Measurements from ENCODE around the gene IMP3. TPM values are rescaled to one million over a fixed set of nuclear protein-coding genes. Genes with fewer than 3 reads are reported as not detected.
"Not testable (repeated sequence)": the region's sequence is repeated elsewhere in the genome, so short reads cannot be mapped to it uniquely, and the experiment has no call there.

IMP3 gene
- total RNA-seq, 1 donor from 2014 or later = 106 TPM

- H3K9me3 Mint-ChIP-seq = not testable (repeated sequence)
These were observed 38.3 kb upstream of the IMP3 start for GRCh38 chr15:75678324-75678690.

GRCh38 chr15:75677465-75678323 is 37.7 kb upstream of the IMP3 start:
- no peaks in the 10 kb centered on the region for H3K9me3 Mint-ChIP-seq
- no peak overlapping the region for H3K27ac Mint-ChIP-seq
- no peaks in the 10 kb centered on the region for H3K27me3 Mint-ChIP-seq (ENCODE audit: low read depth)
- H3K36me3 Mint-ChIP-seq (ENCODE audit: low read depth) = no peaks in the 10 kb centered on the region
- no peak for DNase-seq (ENCODE audit: low spot score)
- H3K4me1 Mint-ChIP-seq (ENCODE audit: low read depth) = no peaks in the 10 kb centered on the region
- intact Hi-C loops (cut with micrococcal nuclease) = no loop called here
- H3K4me3 Mint-ChIP-seq (ENCODE audit: low read depth) = no peak overlapping the region

More at GRCh38 chr15:75678324-75678690, 38.3 kb upstream of the IMP3 start:
- H3K27ac Mint-ChIP-seq; H3K4me1 Mint-ChIP-seq (ENCODE audit: low read depth); H3K36me3 Mint-ChIP-seq (ENCODE audit: low read depth); DNase-seq (ENCODE audit: low spot score); H3K4me3 Mint-ChIP-seq (ENCODE audit: low read depth); intact Hi-C loops (cut with micrococcal nuclease); H3K27me3 Mint-ChIP-seq (ENCODE audit: low read depth): not testable (repeated sequence)

- H3K27ac Mint-ChIP-seq = no peak overlapping the region
- H3K36me3 Mint-ChIP-seq (ENCODE audit: low read depth) = no peaks in the 10 kb centered on the region
- intact Hi-C loops (cut with micrococcal nuclease) = no loop called here
- no peak for DNase-seq (ENCODE audit: low spot score)
- H3K9me3 Mint-ChIP-seq = no peaks in the 10 kb centered on the region
- H3K27me3 Mint-ChIP-seq (ENCODE audit: low read depth) = no peaks in the 10 kb centered on the region
- no peak overlapping the region for H3K4me3 Mint-ChIP-seq (ENCODE audit: low read depth)
- H3K4me1 Mint-ChIP-seq (ENCODE audit: low read depth) = no peaks in the 10 kb centered on the region
These were observed 36.9 kb upstream of the IMP3 start for GRCh38 chr15:75676688-75677464.

GRCh38 chr15:75675579-75676404 is 35.8 kb upstream of the IMP3 start:
- Mint-ChIP-seq H3K27ac (no peak overlapping the region), H3K4me1 (ENCODE audit: low read depth) (no peaks in the 10 kb centered on the region), H3K4me3 (ENCODE audit: low read depth) (no peak overlapping the region), H3K36me3 (ENCODE audit: low read depth) (no peaks in the 10 kb centered on the region), H3K9me3 (no peaks in the 10 kb centered on the region), H3K27me3 (ENCODE audit: low read depth) (no peaks in the 10 kb centered on the region)
- intact Hi-C loops (cut with micrococcal nuclease) = no loop called here
- DNase-seq (ENCODE audit: low spot score) = no peak

GRCh38 chr15:75674366-75674765 is 34.3 kb upstream of the IMP3 start:
- Mint-ChIP-seq H3K36me3 (ENCODE audit: low read depth) (no peaks in the 10 kb centered on the region), H3K27ac (no peak overlapping the region), H3K4me1 (ENCODE audit: low read depth) (no peaks in the 10 kb centered on the region), H3K27me3 (ENCODE audit: low read depth) (no peaks in the 10 kb centered on the region), H3K4me3 (ENCODE audit: low read depth) (no peak overlapping the region), H3K9me3 (no peaks in the 10 kb centered on the region)
- intact Hi-C loops (cut with micrococcal nuclease) = no loop called here
- no peak for DNase-seq (ENCODE audit: low spot score)

- no peak for DNase-seq (ENCODE audit: low spot score)
- intact Hi-C loops (cut with micrococcal nuclease) = no loop called here
- Mint-ChIP-seq H3K27ac (no peak overlapping the region), H3K9me3 (no peaks in the 10 kb centered on the region), H3K36me3 (ENCODE audit: low read depth) (no peaks in the 10 kb centered on the region), H3K27me3 (ENCODE audit: low read depth) (no peaks in the 10 kb centered on the region), H3K4me1 (ENCODE audit: low read depth) (no peaks in the 10 kb centered on the region), H3K4me3 (ENCODE audit: low read depth) (no peak overlapping the region)
These were observed 33.6 kb upstream of the IMP3 start for GRCh38 chr15:75673426-75674235.

- DNase-seq (ENCODE audit: low spot score) = no peak
- intact Hi-C loops (cut with micrococcal nuclease) = no loop called here
- Mint-ChIP-seq H3K9me3 (no peaks in the 10 kb centered on the region), H3K4me1 (ENCODE audit: low read depth) (no peaks in the 10 kb centered on the region), H3K4me3 (ENCODE audit: low read depth) (no peak overlapping the region), H3K36me3 (ENCODE audit: low read depth) (no peaks in the 10 kb centered on the region), H3K27ac (no peak overlapping the region), H3K27me3 (ENCODE audit: low read depth) (no peaks in the 10 kb centered on the region)
These were observed 32.8 kb upstream of the IMP3 start for GRCh38 chr15:75672646-75673425.

GRCh38 chr15:75671730-75672602 is 31.9 kb upstream of the IMP3 start:
- intact Hi-C loops (cut with micrococcal nuclease) = no loop called here
- Mint-ChIP-seq H3K36me3 (ENCODE audit: low read depth) (no peaks in the 10 kb centered on the region), H3K27ac (no peak overlapping the region), H3K9me3 (no peaks in the 10 kb centered on the region), H3K27me3 (ENCODE audit: low read depth) (no peaks in the 10 kb centered on the region), H3K4me3 (ENCODE audit: low read depth) (no peak overlapping the region), H3K4me1 (ENCODE audit: low read depth) (no peaks in the 10 kb centered on the region)
- no peak for DNase-seq (ENCODE audit: low spot score)

- H3K27me3 Mint-ChIP-seq (ENCODE audit: low read depth) = no peaks in the 10 kb centered on the region
- no peak overlapping the region for H3K27ac Mint-ChIP-seq
- intact Hi-C loops (cut with micrococcal nuclease) = no loop called here
- H3K9me3 Mint-ChIP-seq = no peaks in the 10 kb centered on the region
- H3K4me1 Mint-ChIP-seq (ENCODE audit: low read depth) = no peaks in the 10 kb centered on the region
- H3K36me3 Mint-ChIP-seq (ENCODE audit: low read depth) = no peaks in the 10 kb centered on the region
- H3K4me3 Mint-ChIP-seq (ENCODE audit: low read depth) = no peak overlapping the region
- no peak for DNase-seq (ENCODE audit: low spot score)
These were observed 29.8 kb upstream of the IMP3 start for GRCh38 chr15:75669879-75670212.

- intact Hi-C loops (cut with micrococcal nuclease) = no loop called here
- no peaks in the 10 kb centered on the region for H3K27me3 Mint-ChIP-seq (ENCODE audit: low read depth)
- no peak for DNase-seq (ENCODE audit: low spot score)
- no peak overlapping the region for H3K4me3 Mint-ChIP-seq (ENCODE audit: low read depth)
- H3K4me1 Mint-ChIP-seq (ENCODE audit: low read depth) = no peaks in the 10 kb centered on the region
- H3K36me3 Mint-ChIP-seq (ENCODE audit: low read depth) = no peaks in the 10 kb centered on the region
- no peak overlapping the region for H3K27ac Mint-ChIP-seq
- H3K9me3 Mint-ChIP-seq = no peaks in the 10 kb centered on the region
These were observed 29.3 kb upstream of the IMP3 start for GRCh38 chr15:75669191-75669878.
